Fibroblast of villous mesenchyme (primary cell): Measurements from ENCODE around the gene NPDC1. TPM values are rescaled to one million over a fixed set of nuclear protein-coding genes. Genes with fewer than 3 reads are reported as not detected.

Source experiments
- DNase-seq: peaks from one replicate; pipeline ENCODE4 v3.0.0-alpha.2; 2010; ENCODE audit warnings: low read depth
- H3K4me3 ChIP-seq: 2 replicates; pipeline ENCODE4 v1.5.1; 2011; ENCODE audit warnings: low read depth, mild to moderate bottlenecking, low read length
- total RNA-seq: library from RNA; depleted of rRNA; stranded (reverse); fragments of >200 nt; gene quantifications from 2 replicates; pipeline ENCODE4 v1.2.3, GENCODE V29; 2012
- TF ChIP-seq, protein P1 (sequence below): IDR thresholded peaks from 2 replicates; pipeline ENCODE4 v1.5.1; 2012; ENCODE audit warnings: low read depth, mild to moderate bottlenecking, low read length; ENCODE audit not compliant: insufficient read depth

NPDC1 gene
- total RNA-seq, 1 donor: 13.0 TPM

DNA sequence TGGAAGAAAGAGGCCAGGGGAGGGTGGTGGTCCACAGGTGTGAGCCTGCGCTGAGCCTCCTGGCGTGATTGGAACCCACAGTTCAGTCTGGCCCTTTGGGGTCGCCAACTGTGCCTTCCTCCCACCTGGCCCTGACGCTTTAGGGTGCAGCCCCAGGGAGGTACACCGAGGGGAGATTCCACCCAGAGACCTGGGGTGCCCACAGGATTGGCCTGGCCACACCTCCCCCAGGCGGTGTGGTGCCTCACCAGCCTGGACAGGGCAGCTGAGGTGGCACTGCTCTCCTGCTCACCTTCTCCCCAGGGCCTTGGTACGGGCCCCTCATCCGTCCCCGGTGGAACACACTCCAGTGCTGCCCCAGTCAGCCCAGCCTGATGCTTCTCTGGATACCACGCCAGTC, 48.6 kb downstream of the NPDC1 start:
- DNase-seq: no peak
- TF ChIP-seq, protein P1, sequence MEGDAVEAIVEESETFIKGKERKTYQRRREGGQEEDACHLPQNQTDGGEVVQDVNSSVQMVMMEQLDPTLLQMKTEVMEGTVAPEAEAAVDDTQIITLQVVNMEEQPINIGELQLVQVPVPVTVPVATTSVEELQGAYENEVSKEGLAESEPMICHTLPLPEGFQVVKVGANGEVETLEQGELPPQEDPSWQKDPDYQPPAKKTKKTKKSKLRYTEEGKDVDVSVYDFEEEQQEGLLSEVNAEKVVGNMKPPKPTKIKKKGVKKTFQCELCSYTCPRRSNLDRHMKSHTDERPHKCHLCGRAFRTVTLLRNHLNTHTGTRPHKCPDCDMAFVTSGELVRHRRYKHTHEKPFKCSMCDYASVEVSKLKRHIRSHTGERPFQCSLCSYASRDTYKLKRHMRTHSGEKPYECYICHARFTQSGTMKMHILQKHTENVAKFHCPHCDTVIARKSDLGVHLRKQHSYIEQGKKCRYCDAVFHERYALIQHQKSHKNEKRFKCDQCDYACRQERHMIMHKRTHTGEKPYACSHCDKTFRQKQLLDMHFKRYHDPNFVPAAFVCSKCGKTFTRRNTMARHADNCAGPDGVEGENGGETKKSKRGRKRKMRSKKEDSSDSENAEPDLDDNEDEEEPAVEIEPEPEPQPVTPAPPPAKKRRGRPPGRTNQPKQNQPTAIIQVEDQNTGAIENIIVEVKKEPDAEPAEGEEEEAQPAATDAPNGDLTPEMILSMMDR: no peak
- H3K4me3 ChIP-seq: no peak overlapping the region

- H3K4me3 ChIP-seq: peak within 1 kb of the TSS; percentile 51
- peak; percentile 47 for DNase-seq
- TF ChIP-seq, protein P1: no peak
Observed at GRCh38 chr9:136996361-136997292, 49.4 kb downstream of the NPDC1 start, which contains the start of gene CLIC3. CLIC3 (minus strand) TSS chr9:136996568; CDS start chr9:136996543, 25 bp downstream.

GRCh38 chr9:136995772-136996311, 50.1 kb downstream of the NPDC1 start:
- DNase-seq: peak; percentile 24
- peak overlapping the region; percentile 51 for H3K4me3 ChIP-seq
- TF ChIP-seq, protein P1: no peak

- DNase-seq: no peak
- TF ChIP-seq, protein P1: no peak
- H3K4me3 ChIP-seq: peak overlapping the region; percentile 51
Observed at GRCh38 chr9:136995362-136995761, 50.6 kb downstream of the NPDC1 start.

- H3K4me3 ChIP-seq: no peak overlapping the region
- no peak for DNase-seq
- TF ChIP-seq, protein P1: no peak
Observed at GRCh38 chr9:136994888-136995230, 51.1 kb downstream of the NPDC1 start.

- no peak for DNase-seq
- no peak overlapping the region for H3K4me3 ChIP-seq
- TF ChIP-seq, protein P1: no peak
Observed at GRCh38 chr9:136994180-136994887, 51.6 kb downstream of the NPDC1 start.
